Effector memory CD4-positive, alpha-beta T cell (primary cell): ENCODE data around the gene TMEFF2.

ENCODE experiments used
- DNase-seq, 3 donors: peaks; one replicate each; pipeline ENCODE4 v3.0.0-alpha.2; 2020
- H3K27ac ChIP-seq: 2 replicates; pipeline ENCODE4 v1.7.0; 2013; ENCODE audit warnings: mild to moderate bottlenecking, low read length, moderate library complexity; ENCODE audit not compliant: insufficient read depth, poor library complexity, severe bottlenecking
- H3K27me3 ChIP-seq: replicated peaks from 2 replicates; pipeline ENCODE4 v1.7.0; 2013; ENCODE audit warnings: mild to moderate bottlenecking, low read length; ENCODE audit not compliant: insufficient read depth, control insufficient read depth, poor library complexity, severe bottlenecking
- H3K36me3 ChIP-seq: 2 replicates; pipeline ENCODE4 v1.7.0; 2013; ENCODE audit warnings: mild to moderate bottlenecking, low read length, moderate library complexity; ENCODE audit not compliant: control insufficient read depth, insufficient read depth
- H3K4me1 ChIP-seq: 2 replicates; pipeline ENCODE4 v1.7.0; 2013; ENCODE audit warnings: low read length, mild to moderate bottlenecking; ENCODE audit not compliant: control insufficient read depth, insufficient read depth, poor library complexity, severe bottlenecking
- H3K4me3 ChIP-seq: 2 replicates; pipeline ENCODE4 v1.7.0; 2013; ENCODE audit warnings: low read length, low read depth, mild to moderate bottlenecking; ENCODE audit not compliant: insufficient read depth, poor library complexity, severe bottlenecking
- H3K9me3 ChIP-seq: 2 replicates; pipeline ENCODE4 v1.7.0; 2013; ENCODE audit warnings: mild to moderate bottlenecking, low read length, moderate library complexity; ENCODE audit not compliant: control insufficient read depth

Gene TMEFF2

DNA sequence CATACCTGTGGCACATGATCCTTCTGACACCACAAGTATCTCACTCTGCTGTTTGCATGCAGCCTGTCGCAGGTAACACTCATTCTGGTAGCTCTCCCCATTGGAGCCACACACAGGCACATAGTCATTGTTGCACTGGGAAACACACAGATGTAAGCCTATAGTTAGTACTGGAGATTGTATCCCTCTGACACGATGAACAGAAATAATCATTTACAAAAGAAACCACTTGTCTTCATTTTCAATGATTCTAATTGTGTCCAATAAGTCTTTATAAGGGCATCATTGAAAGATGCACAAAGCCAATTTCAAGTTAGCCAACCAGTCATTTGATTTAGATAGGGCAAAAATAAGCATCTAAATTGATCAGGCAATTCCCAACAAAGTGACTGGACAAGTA is 10.4 kb downstream of the TMEFF2 start:
- Histone ChIP-seq H3K4me3 (no peak overlapping the region), H3K27ac (no peak overlapping the region), H3K36me3 (no peaks in the 10 kb centered on the region), H3K4me1 (no peaks in the 10 kb centered on the region), H3K27me3 (no peaks in the 10 kb centered on the region), H3K9me3 (no peaks in the 10 kb centered on the region)
- no peak for DNase-seq

DNA sequence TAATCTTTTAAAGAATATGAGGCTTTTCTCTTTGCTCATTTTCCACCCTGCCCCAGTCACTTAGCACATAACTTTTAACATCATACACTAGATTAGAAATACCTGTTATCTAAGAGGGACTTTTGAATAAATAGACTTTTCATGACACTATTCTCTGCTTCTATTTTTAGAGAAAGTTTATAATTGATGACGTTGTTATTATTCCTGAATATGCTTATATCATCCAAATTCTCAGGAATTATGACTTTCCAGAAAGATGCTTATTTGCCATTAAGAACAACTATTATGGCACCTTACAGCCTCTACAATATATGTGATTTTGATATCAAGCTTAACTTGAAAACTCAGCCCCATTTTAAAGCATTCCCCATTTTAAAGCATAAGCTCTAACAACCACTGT is 11.4 kb downstream of the TMEFF2 start:
- no peaks in the 10 kb centered on the region for H3K36me3 ChIP-seq
- no peaks in the 10 kb centered on the region for H3K9me3 ChIP-seq
- no peak overlapping the region for H3K4me3 ChIP-seq

DNA sequence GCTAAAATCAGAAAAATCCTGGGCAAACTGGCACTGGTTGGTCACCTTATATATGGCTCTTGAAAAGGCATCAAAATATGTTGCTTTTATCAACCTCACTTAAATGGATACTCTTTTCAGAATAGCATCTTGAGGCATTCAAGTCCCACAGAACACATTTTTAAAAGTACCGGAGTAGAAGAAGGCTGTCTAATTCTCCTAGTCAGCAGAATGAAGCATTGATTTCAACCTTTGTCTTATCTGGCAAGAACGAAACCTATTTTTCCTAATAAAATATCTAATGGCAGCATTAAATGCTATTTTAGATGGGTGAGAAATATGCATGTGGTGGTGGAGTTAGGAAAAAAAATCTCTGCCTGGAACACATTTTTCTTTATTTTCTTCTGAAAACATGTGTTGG is 27.8 kb downstream of the TMEFF2 start:
- Histone ChIP-seq H3K4me1 (no peaks in the 10 kb centered on the region), H3K4me3 (no peak overlapping the region), H3K27ac (no peak overlapping the region), H3K9me3 (no peaks in the 10 kb centered on the region), H3K36me3 (no peaks in the 10 kb centered on the region), H3K27me3 (no peaks in the 10 kb centered on the region)
- no peak for DNase-seq

More for the DNA sequence above, 11.4 kb downstream of the TMEFF2 start:
- Histone ChIP-seq H3K27me3 (no peaks in the 10 kb centered on the region), H3K27ac (no peak overlapping the region), H3K4me1 (no peaks in the 10 kb centered on the region)
- no peak for DNase-seq

DNA sequence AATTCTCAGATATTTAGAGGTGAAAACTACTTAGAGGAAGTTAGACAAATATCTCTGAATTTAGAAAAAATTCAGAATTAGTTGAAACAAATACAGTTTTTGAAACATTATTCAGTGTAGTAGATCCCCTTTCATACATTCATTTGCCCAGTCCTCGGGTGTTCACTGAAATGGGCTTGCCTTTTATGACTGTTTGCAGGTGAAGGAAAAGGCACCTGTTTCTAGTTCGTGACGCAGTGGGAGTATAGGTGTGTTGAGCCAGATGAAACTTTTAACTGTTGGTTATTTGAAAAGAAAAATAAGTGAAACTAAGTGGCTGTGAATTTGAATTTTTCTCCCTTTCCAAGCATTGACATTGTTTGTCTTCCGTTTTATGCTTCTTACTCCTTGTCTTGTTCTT is 28.9 kb downstream of the TMEFF2 start:
- no peaks in the 10 kb centered on the region for H3K36me3 ChIP-seq
- no peaks in the 10 kb centered on the region for H3K4me1 ChIP-seq
- no peak for DNase-seq
- no peaks in the 10 kb centered on the region for H3K9me3 ChIP-seq
- H3K27me3 ChIP-seq: no peaks in the 10 kb centered on the region
- H3K27ac ChIP-seq: no peak overlapping the region
- no peak overlapping the region for H3K4me3 ChIP-seq

DNA sequence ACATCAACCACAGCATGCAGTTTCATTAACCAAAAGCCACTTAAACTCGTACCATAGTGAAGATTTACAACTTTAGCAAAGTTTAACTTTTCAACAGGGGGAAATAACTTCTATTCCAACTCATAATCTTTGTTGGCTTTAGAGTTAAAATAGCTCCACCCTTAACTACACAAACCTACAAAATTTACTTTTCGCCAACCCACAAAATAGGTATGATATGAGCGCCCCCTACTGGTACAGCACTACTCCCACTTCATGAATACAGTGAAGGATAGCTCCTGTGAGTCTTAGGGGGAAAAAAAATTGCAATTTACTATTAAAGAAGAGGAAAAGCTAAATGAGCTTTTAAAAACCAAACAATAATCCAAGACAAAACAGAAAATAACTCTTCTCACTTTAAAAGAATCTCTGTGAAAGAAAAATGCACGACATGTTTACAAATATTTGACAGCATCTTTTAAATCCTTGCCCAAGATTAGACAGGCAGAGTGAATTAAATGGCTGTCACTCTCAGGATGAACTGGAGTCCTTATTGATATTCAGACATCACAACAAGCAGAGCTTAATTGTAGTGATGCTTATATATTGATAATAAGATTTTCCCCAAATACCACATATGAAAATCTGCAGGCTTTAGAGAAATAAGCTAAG is 32.2 kb downstream of the TMEFF2 start:
- Histone ChIP-seq H3K27ac (no peak overlapping the region), H3K27me3 (no peaks in the 10 kb centered on the region), H3K9me3 (no peaks in the 10 kb centered on the region), H3K36me3 (no peaks in the 10 kb centered on the region), H3K4me3 (no peak overlapping the region), H3K4me1 (no peaks in the 10 kb centered on the region)
- DNase-seq: peak; percentile 2 to 56 (median 13)

DNA sequence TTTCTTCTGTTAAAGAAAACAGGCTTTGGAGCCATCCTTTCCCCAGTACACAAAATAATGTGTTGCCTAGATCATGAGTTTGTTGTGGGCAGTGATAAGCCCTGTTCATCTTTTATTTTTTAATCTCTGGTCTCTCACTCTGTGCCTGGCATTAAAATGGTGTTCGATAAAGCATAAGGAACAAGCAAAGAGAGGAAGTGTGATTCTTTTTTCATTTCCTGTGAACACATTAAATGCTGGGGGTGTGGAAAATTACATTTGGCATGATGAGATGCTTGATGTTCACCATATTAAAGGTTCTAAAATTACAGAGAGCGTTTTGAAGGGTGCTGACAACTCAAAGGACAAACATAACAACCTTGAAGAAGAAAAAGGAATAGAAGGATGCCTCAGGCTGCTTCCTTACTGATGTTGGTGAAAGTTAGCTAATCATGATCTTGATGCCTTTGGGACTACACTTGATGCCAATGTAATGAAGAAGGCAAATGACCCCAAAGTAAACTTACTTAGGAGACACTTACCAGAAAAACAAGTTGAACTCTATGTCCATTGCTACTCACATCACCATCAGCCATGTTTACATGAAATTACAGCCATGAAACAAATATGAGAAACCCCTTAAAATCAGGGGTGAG is 33.0 kb downstream of the TMEFF2 start:
- H3K27ac ChIP-seq: no peak overlapping the region
- DNase-seq: no peak

DNA sequence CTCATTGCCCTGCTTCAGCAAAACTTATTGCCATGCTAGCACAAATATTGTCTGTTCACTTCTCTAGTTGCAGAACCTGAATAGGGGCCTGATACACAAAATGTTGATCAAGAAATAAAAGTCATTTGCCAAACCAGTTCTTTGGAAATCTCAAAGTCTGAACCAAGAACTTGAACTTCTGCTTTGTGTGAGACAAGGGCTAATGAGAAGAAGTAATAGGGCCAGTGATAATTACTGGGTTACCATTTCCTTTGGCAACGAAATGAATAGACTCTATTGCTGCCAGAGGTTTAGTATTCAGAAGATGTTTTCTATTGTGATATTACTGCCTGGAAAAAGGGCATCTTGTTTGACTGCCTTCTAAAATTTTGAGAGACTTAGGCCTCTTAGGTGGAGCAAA is 35.0 kb downstream of the TMEFF2 start:
- no peaks in the 10 kb centered on the region for H3K27me3 ChIP-seq
- no peak for DNase-seq
- H3K9me3 ChIP-seq: no peaks in the 10 kb centered on the region
- H3K4me3 ChIP-seq: no peak overlapping the region
- H3K27ac ChIP-seq: no peak overlapping the region
- H3K4me1 ChIP-seq: no peaks in the 10 kb centered on the region
- H3K36me3 ChIP-seq: no peaks in the 10 kb centered on the region

More for the DNA sequence above, 33.0 kb downstream of the TMEFF2 start:
- Histone ChIP-seq H3K36me3 (no peaks in the 10 kb centered on the region), H3K4me3 (peak overlapping the region; percentile 7), H3K9me3 (no peaks in the 10 kb centered on the region), H3K4me1 (no peaks in the 10 kb centered on the region), H3K27me3 (no peaks in the 10 kb centered on the region)

DNA sequence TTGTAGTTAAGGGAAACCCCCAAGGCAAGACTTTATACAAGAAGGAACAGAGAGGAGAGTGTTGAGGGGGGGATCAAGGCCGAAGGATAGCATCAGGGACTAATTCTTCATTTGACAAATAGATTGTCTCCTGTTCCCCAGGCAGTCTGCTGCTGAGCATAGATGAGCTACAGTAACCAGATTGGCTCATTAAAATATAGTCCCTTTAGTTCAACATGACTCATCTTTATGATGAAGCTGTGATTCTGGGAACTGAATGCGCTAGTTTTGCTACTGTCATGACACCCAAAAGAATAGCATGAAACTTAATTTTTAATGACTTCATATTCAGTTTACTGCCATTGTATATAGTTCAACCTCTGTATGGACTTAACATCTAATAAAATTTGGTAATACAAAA is 35.5 kb downstream of the TMEFF2 start:
- Histone ChIP-seq H3K4me3 (no peak overlapping the region), H3K36me3 (no peaks in the 10 kb centered on the region), H3K27ac (no peak overlapping the region), H3K4me1 (no peaks in the 10 kb centered on the region), H3K27me3 (no peaks in the 10 kb centered on the region), H3K9me3 (no peaks in the 10 kb centered on the region)
- no peak for DNase-seq

DNA sequence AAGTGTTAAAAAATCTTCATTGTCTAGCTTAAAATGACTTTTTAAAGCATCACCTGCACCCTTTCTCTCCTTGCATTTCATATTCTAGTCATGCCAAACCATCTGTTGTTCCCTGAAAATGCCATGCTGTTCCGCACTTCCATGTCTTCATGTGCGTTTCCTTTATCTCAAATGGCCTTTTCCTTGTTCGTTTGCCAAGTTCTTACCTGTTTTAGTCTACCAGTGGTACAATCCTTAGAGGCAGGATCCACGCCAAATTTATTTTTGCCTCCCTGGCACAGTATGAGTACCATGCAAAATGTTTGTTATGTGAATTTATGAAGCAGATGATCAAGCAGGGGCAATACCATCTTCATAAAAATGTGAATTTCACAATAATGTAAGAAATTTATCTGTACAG is 37.0 kb downstream of the TMEFF2 start:
- H3K36me3 ChIP-seq: no peaks in the 10 kb centered on the region
- DNase-seq: no peak
- no peaks in the 10 kb centered on the region for H3K4me1 ChIP-seq
- H3K4me3 ChIP-seq: no peak overlapping the region
- no peaks in the 10 kb centered on the region for H3K27me3 ChIP-seq
- no peak overlapping the region for H3K27ac ChIP-seq
- no peaks in the 10 kb centered on the region for H3K9me3 ChIP-seq

DNA sequence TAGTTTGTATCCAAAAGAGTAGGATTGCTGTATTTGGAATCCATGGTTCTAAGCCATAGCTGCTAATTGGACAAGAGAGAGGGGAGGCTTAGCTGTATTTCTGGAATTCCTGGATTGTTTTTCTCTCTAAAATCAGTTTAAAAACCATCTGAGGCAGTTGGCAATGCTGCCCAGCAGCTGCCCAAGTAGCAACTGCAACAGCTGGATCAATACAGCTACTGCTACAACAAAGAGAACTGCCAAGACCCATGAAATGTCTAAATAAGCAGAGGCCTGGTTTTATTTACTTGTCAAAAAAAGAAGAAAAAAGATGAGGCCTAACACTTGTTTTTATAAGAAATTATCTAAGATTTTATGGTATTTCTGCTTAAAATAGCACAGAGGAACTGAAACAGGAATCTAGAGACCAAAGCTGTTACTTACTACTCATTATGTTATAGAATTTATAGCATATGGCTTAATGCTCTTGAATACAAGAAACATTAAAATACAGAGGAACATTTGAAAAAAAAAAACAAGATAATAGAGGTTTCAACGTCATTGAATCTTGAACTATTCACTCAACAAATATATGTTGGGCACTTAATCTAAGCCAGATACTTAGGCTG is 39.1 kb downstream of the TMEFF2 start:
- Histone ChIP-seq H3K9me3 (no peaks in the 10 kb centered on the region), H3K36me3 (no peaks in the 10 kb centered on the region), H3K4me1 (no peaks in the 10 kb centered on the region), H3K27ac (no peak overlapping the region), H3K4me3 (no peak overlapping the region), H3K27me3 (no peaks in the 10 kb centered on the region)
- DNase-seq: no peak
